Suppressor macrophage treated with lipopolysaccharide for 4 hours (primary cell): ENCODE data around the gene BAG5.
"Not testable (repeated sequence)": the region's sequence is repeated elsewhere in the genome, so short reads cannot be mapped to it uniquely, and the experiment has no call there.

Experiments
- DNase-seq: peaks from one replicate; pipeline ENCODE4 v3.0.0-alpha.2; 2020

BAG5 gene, protein sequence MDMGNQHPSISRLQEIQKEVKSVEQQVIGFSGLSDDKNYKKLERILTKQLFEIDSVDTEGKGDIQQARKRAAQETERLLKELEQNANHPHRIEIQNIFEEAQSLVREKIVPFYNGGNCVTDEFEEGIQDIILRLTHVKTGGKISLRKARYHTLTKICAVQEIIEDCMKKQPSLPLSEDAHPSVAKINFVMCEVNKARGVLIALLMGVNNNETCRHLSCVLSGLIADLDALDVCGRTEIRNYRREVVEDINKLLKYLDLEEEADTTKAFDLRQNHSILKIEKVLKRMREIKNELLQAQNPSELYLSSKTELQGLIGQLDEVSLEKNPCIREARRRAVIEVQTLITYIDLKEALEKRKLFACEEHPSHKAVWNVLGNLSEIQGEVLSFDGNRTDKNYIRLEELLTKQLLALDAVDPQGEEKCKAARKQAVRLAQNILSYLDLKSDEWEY

DNA sequence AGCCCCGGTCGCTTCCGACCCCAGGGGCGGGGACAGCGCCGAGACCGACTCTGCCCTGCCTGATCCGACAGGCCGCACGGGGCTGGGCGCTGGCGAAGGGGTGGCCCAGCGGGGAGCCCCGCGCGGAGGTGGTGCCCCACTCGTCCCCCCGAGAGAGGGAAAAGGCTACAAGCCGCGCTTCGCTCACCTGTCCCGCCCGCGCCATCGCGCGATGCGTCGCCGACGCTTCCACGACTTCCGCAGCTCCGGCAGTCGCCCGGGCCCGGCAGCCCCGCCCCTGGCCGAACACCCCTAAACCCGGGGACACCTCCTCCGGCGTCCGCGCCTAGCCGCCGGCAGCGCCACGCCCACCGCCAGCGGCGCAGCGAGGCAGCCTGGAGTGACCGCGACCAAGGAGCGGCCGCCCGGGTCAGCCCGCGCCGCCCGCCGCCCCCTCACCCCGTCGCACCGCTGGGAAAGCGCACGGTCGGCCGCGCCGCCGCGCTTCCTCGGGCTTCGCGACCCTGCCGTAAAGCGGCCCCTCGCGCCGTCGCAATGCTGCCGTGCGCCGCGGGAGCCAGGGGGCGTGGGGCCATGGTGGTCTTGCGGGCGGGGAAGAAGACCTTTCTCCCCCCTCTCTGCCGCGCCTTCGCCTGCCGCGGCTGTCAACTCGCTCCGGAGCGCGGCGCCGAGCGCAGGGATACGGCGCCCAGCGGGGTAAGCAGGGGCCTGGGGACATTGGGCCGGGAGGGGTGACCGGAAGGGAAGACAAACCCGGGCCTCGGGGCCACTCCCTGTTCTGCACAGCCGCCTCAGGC, at the start of gene BAG5, which contains the start of gene COA8:
Gene BAG5 (minus strand): TSS at position 229 of the 797 bp plus-strand sequence. CDS start 1,493 bp downstream, outside the sequence.
Gene COA8 (plus strand): TSS at position 532 of the 797 bp plus-strand sequence. CDS start 42 bp downstream, at position 574.
- DNase-seq = peak; percentile 89

DNA sequence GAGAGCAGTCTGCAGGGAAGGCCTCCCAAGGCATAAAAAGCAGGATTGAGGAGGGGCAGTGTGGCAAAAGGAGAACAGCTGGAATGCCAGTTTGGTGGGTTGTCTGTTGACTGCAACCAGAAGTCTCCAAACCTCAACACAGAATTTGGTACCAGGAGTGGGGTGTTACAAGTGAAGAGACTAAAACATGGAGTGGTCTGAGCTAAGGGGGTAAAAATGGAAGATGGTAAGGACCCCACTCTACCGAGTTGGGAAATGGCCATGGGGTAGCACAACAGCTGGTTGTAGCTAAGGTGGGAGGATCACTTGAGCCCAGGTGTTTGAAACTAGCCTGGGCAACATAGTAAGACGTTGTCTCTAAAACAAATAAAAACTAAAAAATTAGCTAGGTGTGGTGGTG, 48.8 kb upstream of the BAG5 start:
- no peak for DNase-seq

DNA sequence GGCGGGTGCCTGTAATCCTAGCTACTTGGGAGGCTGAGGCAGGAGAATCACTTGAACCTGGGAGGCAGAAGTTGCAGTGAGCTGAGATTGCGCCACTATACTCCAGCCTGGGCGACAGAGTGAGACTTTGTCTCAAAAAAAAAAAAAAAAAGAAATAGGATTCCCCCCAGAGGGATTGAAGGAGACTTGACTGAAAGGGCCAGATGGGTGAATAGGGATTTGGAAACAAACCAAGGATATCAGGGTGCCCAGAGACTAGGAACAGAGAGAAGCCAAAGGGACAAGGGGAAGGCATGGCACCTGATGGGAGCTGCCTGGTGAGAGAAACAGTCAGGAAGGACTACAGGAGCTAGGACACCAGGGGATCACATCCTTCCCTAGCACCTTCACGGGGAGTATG, 46.6 kb upstream of the BAG5 start:
- not testable (repeated sequence) for DNase-seq

DNA sequence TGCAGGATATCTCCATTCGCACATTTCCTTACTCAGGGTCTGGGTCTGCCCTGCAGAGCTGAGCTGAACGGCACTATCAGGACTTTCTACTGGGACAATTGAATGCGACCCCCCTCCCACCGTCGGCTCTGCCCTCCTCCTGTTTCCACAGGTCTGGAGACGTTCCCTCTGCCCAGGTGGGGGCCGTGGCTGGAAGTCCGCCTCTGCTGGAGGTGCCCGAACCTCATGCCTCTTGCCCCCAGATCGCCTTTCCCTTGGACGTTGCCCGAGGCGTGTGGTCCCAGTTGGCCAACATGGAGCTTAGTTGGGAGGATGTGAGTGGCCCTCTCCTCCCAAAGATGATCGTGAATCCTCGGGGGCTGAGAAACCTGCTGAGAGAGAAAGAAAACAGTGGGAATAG, 45.4 kb upstream of the BAG5 start:
- no peak for DNase-seq

DNA sequence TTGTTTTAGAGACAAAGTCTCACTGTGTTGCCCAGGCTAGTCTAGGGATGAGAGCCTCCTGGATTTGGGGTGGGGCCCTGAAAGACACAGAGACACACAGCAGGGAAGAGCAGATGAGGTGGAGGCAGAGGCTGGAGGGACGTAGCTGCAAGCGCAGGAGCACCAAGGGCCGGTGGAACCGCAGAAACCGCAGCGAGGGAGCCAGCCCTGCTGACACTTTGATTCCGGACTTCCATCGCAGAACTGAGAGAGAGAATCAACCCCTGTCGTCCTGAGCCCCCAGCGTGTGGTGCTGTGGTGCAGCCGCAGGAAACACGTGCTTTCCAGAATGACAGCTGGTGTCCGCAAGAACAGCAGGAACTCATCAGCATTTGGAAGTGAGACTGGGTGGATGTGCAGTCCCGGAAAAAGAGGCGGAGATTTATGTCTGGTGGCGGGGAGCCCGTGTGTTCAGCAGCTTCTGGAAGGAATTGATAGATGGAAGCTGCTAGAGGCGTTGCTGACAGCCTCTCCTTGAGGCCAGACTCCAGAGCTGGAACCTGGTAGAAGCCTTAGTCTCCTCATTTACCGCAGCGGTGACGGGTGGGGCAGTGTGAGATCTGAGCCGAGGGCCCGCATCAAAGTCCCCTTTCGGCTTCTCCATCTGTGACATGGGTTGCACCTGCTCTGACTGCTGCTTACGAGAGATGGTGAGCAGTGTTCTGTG, 44.7 kb upstream of the BAG5 start:
- DNase-seq = peak; percentile 81

DNA sequence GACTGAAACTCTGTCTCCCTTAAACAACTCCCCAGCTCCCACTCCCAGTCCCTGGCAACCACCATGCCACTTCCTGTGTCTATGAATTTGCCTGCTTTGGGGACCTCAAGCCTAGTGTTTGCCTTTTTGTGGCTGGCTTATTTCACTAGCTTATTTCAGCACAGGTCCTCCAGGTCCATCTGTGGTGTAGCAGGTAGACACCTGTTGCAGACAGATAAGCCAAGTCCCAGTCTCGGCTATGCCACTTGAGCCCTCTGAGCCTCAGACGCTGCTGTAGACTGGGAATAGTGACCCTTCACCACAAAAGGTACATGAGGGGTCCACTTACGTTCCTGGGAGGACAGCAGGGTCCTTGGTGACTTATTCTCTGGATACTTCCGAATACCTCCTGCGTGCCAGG, 42.2 kb upstream of the BAG5 start:
- no peak for DNase-seq

DNA sequence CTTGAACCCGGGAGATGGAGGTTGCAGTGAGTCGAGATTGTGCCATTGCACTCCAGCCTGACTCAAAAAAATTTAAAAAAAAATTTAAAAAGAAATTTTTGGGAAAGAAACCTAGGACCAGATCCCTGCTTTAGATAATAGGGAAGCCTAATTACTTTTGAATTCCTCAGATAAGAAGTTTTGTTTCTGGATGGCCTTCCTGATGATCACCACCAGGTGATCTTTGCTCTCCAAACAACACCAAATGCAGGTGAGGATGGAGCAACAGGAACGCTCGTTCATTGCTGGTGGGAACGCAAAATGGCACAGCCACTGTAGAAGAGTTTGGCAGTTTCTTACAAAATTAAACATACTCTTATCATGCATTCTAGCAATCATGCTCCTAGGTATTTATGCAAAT, 38.0 kb upstream of the BAG5 start:
- no peak for DNase-seq

DNA sequence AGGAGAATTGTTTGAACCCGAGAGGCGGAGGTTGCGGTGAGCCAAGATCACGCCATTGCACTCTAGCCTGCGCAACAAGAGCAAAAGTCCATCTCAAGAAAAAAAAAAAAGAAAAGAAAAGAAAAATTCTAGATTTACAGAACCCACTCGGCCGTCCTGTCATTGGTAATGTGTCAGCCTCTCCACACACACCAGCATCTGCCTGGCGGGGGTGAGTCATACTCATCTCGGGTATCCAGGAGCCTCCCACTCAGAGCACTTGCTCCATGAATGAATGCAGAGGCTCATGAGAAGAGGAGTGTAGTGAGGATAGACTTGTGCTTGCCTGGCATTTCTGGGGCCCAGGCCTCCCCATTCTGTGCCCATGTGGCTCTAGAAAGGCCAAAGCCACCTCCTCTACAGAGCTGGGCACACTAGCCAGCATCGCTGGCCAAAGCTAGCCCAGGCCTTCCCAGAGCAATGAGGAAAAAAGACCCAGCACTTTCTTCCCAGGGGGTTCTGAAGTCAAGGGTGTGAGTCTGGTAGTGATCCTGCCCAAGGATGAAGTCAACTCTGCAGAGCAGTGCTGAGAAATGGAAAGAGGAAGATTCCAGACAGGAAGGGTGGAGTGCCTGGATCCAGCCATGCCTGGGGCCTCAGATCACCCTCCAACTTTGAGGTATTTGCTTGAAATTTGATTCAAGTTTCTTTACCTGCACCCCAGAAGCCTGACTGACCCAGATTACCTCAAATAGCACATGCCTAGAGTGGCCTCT, 35.3 kb upstream of the BAG5 start:
- DNase-seq = peak; percentile 43

DNA sequence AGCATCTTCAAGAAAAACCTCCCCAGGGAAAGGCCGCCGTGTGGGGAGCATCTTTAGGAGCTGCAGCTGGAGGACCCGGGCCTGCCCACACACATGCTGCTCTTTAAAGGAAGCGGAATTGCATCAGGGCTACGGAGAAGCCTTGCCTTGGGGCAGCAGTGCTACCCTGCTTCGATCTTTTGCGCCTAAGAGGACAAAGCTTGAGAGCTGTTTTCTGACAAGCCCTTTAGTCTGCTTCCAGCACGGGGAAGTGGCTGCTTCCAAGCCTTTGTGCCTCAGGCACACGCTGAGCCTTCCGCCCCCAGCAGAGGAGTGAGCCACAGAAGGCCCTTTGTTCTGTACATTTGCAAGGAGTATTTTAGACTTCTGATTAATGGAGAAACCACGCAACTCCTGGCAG, 31.8 kb upstream of the BAG5 start:
- no peak for DNase-seq

DNA sequence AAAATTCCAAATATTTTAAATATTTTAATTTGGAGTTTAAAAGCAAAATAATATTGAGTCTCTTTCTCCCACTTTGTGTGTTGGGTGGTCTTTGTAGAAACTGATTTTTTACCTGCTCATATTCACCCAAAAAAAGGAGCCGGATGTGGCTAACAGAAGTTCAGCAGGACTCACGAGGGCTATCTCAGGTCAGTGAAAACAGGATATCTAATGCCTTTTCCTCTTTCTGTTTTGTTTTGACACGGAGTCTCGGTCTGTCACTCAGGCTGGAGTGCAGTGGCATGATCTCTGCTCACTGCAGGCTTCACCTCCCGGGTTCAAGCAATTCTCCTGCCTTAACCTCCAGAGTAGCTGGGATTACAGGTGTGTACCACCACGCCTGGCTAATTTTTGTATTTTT, 31.1 kb upstream of the BAG5 start:
- peak; percentile 23 for DNase-seq

DNA sequence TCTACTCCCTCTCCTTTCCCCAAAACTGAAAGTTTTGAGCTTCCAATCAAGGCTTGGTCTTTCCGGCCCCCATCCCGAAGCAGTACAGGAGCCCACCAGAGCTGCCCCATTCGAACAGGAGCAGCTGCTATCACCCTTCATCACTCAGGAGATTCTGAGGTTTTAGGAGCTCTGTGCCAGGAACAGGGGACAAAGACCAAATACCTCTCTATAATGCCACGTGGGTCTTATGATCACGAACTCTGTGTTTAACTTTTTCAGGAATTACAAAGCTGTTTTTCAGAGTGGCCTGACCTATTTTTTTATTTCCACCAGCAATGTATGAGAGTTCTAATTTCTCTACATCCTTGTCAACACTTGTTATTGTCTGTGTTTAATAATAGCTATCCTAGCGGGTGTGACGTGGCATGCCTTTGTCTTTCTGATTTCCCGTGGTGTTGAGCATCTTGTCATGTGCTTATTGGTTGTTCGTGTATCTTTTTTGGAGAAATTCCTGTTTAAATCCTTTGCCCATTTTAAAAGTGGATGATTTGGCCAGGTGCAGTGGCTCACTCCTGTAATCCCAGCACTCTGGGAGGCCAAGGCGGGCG, 22.0 kb upstream of the BAG5 start:
- no peak for DNase-seq

DNA sequence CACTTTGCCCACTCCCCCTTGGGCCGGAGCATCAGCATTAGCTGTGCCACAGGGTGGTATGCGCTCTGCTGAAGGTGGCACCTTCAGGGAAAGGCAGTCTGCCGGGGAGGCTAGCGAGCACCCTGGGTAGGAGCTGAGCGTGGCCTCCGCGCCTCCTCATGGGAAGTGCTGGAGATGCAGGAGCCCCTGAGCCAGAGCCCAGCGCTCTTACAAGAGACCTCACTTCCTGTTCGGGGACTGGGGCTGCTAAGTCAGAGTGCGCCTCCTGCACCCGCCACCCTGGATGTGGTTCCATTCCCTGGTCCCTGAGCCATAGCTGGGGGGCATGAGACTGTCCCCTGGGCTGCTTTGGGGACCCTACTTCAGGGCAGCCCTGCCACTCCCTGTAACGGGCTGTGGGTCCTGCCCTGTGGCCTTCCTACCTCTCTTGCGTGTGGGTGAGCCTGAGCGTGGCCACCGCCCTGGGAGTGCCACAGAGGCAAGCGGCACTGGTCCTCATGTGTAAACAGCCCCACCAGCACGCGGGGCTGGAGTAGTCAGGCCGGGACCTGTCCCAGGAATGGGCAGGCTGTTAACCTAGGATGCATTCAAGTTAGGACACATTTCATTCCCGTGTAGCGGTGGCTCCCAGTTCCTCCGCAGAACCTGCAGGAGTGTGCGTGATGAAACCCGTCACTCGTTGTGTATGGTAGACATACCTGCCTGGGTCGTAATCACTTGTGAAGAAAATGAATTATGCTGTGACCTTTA, 19.7 kb upstream of the BAG5 start:
- no peak for DNase-seq

DNA sequence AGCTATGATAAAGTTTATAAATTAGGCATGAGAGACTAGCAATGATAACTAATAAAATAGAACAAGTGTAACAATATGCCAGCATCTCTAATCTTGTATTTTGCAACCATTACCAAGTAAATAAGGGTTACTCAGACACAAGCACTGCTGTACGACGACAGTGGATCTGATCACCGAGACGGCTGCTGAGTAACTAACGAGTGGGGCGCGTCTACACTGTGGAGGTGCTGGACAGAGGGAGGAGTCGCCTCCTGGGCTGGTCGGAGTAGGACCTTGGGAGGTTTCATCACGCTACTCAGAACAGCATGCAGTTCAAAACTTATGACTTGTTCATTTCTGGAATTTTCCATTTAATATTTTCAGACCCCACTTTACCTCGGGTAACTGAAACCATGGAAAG, 18.7 kb upstream of the BAG5 start:
- no peak for DNase-seq

DNA sequence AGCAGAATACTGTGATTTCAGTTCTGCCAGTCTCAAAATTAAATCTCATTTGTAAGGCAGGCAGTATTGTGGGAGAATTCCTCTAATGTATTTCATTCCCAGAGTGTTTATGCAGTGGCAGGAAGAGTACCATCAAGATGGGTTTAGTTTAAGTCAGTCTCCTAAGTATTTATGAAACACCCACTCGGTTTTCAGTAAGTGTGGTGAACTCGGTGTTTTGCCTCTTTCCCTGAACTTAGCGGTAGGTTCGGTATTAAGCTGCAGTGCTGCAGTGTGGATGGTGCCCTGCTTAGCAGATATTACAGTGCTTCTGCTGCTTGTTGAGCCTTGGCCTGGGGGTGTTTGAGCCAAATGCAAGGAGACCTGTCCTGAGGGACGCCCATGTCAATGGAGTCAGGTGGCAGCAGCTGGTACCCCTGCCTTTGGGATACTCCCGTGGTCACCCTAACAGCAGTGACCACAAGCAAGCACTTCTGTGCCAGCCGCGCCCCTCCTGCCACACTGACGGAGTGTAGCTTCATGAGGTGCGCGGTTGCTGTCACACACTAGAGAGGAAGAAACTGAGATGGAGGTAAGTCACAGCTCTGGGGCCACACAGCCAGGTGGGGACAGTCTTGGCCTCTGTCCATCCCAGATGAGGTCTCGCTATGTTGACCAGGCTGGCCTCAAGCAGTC, 16.1 kb upstream of the BAG5 start:
- no peak for DNase-seq

DNA sequence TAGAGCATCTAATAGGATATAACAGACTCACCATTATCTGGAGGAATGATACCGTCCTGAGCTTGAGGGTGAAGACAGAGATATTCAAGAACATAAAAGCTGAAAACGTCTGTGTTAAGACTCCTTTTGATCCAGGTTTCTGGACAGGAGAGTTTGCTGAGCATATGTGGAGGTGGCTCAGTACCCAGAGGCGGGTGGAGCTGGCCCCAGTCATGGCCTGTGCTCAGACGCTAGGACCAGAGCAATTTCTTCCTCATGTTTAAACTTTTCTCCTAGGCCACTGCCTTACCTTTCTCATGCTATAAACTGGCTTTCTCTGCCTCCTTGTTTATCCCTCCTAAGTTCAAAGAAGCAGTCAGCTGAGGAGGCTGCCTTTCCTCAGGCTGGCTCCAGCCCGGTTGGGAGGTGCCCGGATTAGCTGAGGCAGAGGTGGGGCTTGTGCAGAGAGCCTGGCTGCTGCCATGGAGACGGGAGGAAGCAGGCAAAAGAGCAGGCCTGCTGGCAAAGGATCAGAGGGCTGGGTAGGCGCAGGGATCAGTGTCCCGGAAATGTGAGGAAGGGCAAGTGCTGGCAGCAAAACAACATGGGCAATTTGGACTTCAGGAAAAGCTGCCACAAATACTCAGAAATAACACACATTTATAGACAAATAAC, 14.0 kb upstream of the BAG5 start:
- DNase-seq = no peak

DNA sequence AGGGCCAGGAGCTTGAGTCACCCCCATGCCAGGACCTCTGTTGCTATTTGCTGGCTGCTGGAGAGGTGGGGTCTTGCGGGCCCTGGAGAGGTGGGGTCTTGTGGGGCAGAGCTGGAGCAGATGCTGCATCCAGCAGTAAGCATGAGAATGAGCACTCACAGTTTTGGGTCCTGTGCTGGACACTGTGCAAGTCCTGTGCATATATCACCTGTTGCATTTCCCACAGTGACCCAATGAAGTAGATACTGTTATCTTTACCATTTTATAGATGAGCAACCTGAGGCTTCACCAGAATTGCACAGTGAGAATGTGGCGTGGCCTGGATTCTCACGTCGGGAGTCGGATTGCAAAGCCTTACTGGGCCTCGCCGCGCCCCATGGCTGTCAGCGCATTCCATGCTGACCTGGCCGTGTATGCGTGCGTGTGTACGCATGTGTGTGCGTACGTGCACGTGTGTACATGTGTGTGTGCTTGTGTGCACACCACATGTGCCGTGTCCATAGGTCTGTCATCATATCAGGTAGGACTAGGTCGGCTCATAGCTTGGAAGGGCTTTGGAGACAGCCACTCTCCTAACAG, 12.3 kb upstream of the BAG5 start:
- no peak for DNase-seq

DNA sequence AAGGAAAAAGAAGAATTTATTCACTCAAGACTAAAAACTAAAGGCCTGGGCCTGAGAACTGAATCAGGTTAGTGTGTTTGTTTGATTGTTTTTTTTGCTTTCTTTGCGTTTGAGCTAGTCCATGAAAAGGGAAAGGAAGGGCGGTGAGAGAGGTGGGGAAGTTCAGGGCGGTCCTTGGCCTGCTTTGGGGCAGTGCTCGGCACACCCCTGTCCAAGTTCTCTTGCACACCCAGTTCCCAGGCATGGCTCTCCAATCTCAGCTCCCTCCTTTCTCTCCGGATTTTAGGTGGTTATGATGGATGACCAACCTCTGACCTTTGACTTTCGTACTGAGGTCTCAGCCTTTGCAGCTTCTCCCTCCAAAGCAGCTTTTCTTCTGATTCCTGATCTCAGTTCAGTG, 11.6 kb upstream of the BAG5 start:
- DNase-seq = no peak

DNA sequence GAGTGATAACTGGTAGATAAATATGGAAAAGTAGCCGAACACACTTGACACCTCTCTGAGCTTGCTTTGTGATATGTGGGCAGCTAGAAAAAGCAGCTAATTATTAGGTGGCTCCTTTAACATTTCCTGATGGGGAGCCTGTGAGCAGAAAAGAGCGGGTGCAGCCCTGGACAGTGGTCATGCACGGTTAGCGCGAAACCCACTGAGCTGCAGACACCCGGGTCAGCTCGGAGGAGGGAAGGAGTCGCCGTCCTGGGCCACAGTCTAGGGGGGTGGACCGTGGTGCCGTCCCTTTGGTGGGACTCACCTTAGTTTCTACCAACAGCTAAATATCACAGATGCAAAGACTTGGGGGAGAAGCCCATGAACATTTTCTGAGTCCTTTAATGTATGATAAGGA, 7.0 kb upstream of the BAG5 start:
- DNase-seq = no peak

DNA sequence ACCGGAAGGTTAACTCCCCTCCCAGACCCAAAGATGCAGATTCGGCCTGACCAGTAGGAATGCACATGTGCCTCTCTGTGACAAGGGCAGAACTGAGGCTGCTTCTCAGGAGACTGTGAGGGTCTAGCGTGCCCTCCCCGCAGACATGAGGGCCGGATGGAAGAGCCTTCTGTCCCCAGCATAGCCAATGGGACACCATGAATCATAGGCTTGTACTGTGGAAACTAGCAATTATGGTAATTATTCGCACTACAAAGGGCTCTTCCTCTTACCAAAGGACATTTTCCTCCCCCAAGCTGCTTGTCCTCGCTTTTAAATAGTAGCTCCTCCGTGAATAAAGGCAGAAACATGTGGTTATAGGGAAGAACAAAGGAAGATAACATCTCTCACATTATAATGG, 6.5 kb upstream of the BAG5 start:
- no peak for DNase-seq
